ENCODE measurements around the gene MAEA. TPM values are rescaled to one million over a fixed set of nuclear protein-coding genes. Genes with fewer than 3 reads are reported as not detected.

The MAEA gene
- total and polyA plus RNA-seq, 10 of the 15 experiments (the other 5 are each of a cell fraction or from before 2014, with no cell fraction given) = 3.6 to 67.1 (median 54.6) TPM

GRCh38 chr4:1360423-1361283 lies 71.0 kb downstream of the MAEA start:
- no peak overlapping the region for H3K9ac ChIP-seq (ENCODE audit: control insufficient read depth, insufficient read depth, low read length)
- ChIA-PET CTCF (no interaction called here), RAD21 (ENCODE audit: unreplicated experiment) (no interaction called here), SMC1A (ENCODE audit: uncharacterized antibody, unreplicated experiment) (no interaction called here), POLR2A (no interaction called here)
- no peaks in the 10 kb centered on the region for H3K27me3 ChIP-seq (replicated peaks in 1 of 2; ENCODE audit: control insufficient read depth in 2 of 2, insufficient read depth in 2 of 2, low read length in 1 of 2)
- no peaks in the 10 kb centered on the region for H3K79me2 ChIP-seq (ENCODE audit: control insufficient read depth, insufficient read depth, low read length)
- FAIRE-seq (no peak), ATAC-seq (no peak), DNase-seq (ENCODE audit: low read depth, low spot score) (no peak)
- H3K36me3 ChIP-seq (ENCODE audit: control insufficient read depth in 2 of 2, insufficient read depth in 2 of 2, low read length in 1 of 2) = peaks cover 0 to 1% of the 10 kb centered on the region in 2 experiments; a peak in 3 of 4 replicates
- H4K20me1 ChIP-seq (ENCODE audit: control insufficient read depth, insufficient read depth) = no peaks in the 10 kb centered on the region
- no peaks in the 10 kb centered on the region for H3K4me1 ChIP-seq (ENCODE audit: control insufficient read depth, insufficient read depth, low read length)
- no peak overlapping the region for H3K27ac ChIP-seq (ENCODE audit: control insufficient read depth, insufficient read depth)
- H2AFZ ChIP-seq (ENCODE audit: control insufficient read depth, low read depth, low read length) = no peak overlapping the region
- BruUV-seq (replicated peaks) = no TSS peak
- H3K4me2 ChIP-seq (ENCODE audit: control insufficient read depth, insufficient read depth) = no peak overlapping the region
- TF ChIP-seq WRNIP1 (IDR thresholded peaks at IDR 0.05; ENCODE audit: borderline replicate concordance, low read depth, low read length) = no peak
- no peak for TF ChIP-seq HSF1 (IDR thresholded peaks at IDR 0.05; ENCODE audit: low read depth, low read length)
- no peak for TF ChIP-seq NFXL1 (IDR thresholded peaks at IDR 0.05; ENCODE audit: borderline replicate concordance)
- TF ChIP-seq ZNF592 (IDR thresholded peaks at IDR 0.05) = no peak
- TF ChIP-seq, protein P1, sequence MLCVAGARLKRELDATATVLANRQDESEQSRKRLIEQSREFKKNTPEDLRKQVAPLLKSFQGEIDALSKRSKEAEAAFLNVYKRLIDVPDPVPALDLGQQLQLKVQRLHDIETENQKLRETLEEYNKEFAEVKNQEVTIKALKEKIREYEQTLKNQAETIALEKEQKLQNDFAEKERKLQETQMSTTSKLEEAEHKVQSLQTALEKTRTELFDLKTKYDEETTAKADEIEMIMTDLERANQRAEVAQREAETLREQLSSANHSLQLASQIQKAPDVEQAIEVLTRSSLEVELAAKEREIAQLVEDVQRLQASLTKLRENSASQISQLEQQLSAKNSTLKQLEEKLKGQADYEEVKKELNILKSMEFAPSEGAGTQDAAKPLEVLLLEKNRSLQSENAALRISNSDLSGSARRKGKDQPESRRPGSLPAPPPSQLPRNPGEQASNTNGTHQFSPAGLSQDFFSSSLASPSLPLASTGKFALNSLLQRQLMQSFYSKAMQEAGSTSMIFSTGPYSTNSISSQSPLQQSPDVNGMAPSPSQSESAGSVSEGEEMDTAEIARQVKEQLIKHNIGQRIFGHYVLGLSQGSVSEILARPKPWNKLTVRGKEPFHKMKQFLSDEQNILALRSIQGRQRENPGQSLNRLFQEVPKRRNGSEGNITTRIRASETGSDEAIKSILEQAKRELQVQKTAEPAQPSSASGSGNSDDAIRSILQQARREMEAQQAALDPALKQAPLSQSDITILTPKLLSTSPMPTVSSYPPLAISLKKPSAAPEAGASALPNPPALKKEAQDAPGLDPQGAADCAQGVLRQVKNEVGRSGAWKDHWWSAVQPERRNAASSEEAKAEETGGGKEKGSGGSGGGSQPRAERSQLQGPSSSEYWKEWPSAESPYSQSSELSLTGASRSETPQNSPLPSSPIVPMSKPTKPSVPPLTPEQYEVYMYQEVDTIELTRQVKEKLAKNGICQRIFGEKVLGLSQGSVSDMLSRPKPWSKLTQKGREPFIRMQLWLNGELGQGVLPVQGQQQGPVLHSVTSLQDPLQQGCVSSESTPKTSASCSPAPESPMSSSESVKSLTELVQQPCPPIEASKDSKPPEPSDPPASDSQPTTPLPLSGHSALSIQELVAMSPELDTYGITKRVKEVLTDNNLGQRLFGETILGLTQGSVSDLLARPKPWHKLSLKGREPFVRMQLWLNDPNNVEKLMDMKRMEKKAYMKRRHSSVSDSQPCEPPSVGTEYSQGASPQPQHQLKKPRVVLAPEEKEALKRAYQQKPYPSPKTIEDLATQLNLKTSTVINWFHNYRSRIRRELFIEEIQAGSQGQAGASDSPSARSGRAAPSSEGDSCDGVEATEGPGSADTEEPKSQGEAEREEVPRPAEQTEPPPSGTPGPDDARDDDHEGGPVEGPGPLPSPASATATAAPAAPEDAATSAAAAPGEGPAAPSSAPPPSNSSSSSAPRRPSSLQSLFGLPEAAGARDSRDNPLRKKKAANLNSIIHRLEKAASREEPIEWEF (IDR thresholded peaks at IDR 0.05; ENCODE audit: insufficient replicate concordance, low read depth, low read length) = no peak
- TF ChIP-seq ETV6 (conservative IDR thresholded peaks at IDR 0.05 in 1 of 2, IDR thresholded peaks at IDR 0.05 in 1 of 2; ENCODE audit: borderline replicate concordance in 1 of 2, low read depth in 1 of 2) = no peak
- TF ChIP-seq ATF2 (IDR thresholded peaks at IDR 0.05; ENCODE audit: low read length) = no peak
- no peak for TF ChIP-seq ZNF274 (IDR thresholded peaks at IDR 0.05; ENCODE audit: insufficient read depth, insufficient read length)
- TF ChIP-seq GATAD2B (conservative IDR thresholded peaks at IDR 0.05; ENCODE audit: low read depth) = no peak
- in situ Hi-C loops (cut with MboI) (no loop called here), intact Hi-C loops (cut with micrococcal nuclease; ENCODE audit: unreplicated experiment) (loop anchor here (5.0 kb wide), 1 partner anchor 333 kb away; no protein-coding TSS in a partner anchor)
- H3K4me3 ChIP-seq = no peak overlapping the region
- H3K9me3 ChIP-seq (replicated peaks; ENCODE audit: control insufficient read depth, insufficient read depth, low read length) = no peaks in the 10 kb centered on the region
- WGBS (ENCODE audit: insufficient coverage, insufficient replicate concordance, low lambda C conversion rate, missing lambda C conversion rate) = 90% methylated on average over 27 of the region's 29 CpGs

Measured in GM12878 (cell line).